ENCODE results near the gene ARMC5.

DNA sequence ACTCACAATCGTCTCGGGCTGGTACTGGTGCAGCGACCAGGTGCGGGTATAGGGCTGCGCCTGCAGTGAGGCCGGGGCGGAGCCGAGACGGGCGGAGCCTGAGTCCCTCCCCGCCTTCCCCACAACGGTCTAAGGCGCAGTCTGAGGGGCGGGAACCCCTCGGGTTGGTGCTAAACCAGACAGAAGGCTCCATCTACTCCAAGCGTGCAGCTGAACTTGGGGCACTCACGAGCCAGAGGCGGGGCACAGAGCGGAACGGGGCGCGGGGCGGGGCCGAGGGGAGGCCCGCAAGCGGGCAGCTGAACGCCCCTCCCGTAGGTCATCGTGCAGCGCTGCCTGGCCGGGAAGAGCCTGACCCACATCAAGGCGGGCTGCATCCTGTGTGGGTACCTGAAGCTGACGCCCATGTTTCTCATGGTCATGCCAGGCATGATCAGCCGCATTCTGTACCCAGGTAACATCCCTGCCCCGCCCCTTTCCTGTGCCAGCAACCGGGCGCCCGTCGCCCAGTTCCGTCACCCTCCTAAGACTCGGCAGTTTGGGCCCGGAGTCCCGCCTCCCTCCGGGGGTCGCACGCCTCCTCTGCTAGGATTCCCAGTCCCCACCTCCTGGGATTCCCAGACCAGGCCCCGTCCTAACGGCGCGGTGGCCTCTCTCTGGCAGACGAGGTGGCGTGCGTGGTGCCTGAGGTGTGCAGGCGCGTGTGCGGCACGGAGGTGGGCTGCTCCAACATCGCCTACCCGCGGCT lies 28.6 kb downstream of the ARMC5 start:
- no peak for TF ChIP-seq EP300 (IDR thresholded peaks at IDR 0.05)
- TF ChIP-seq CTCF (IDR thresholded peaks at IDR 0.05): no peak
